IMR-90 (cell line): ENCODE measurements around the gene VCL. TPM values are rescaled to one million over a fixed set of nuclear protein-coding genes. Genes with fewer than 3 reads are reported as not detected.

ENCODE experiments used
- ATAC-seq: fragments of 200-7000 bp; cut with Tn5 transposase; 2 replicates; pipeline ENCODE4 v1.9.1; 2020; ENCODE audit warnings: low read depth, mild to moderate bottlenecking, moderate library complexity
- BruUV-seq: library from RNA; stranded (reverse); fragments of 400-500 nt; replicated peaks from 2 replicates; lab custom pipeline; 2021; lab: Mats Ljungman, UMichigan
- CTCF ChIA-PET: fragments of 300-600 bp; formaldehyde crosslinking; extraction: SDS; loops from one replicate; lab custom pipeline; 2021; ENCODE audit warnings: antibody characterized with exemption; lab: Yijun Ruan, JAX
- POLR2A ChIA-PET: fragments of 300-600 bp; sonication (Branson Sonifier 250); formaldehyde crosslinking; loops from one replicate; lab custom pipeline; 2022; ENCODE audit warnings: antibody characterized with exemption; ENCODE audit not compliant: unreplicated experiment; lab: Charles Lee
- DNase-seq: peaks from one replicate; pipeline ENCODE4 v3.0.0; 2013
- H2AFZ ChIP-seq: replicated peaks from 2 replicates; pipeline ENCODE3; 2013; ENCODE audit warnings: low read length, mild to moderate bottlenecking; ENCODE audit not compliant: poor library complexity
- H2AK5ac ChIP-seq: 2 replicates; pipeline ENCODE4 v1.6.1; 2013; ENCODE audit warnings: low read depth, low read length, inconsistent platforms
- H2AK9ac ChIP-seq: replicated peaks from 2 replicates; pipeline ENCODE3; 2013; ENCODE audit warnings: mild to moderate bottlenecking, low read depth, low read length, moderate library complexity; ENCODE audit not compliant: poor library complexity
- H2BK120ac ChIP-seq: 2 replicates; pipeline ENCODE4 v1.6.1; 2013; ENCODE audit warnings: low read depth, low read length, inconsistent platforms
- H2BK15ac ChIP-seq: 3 replicates; pipeline ENCODE4 v1.6.1; 2013; ENCODE audit warnings: low read depth, low read length, inconsistent platforms
- H2BK20ac ChIP-seq: 2 replicates; pipeline ENCODE4 v1.6.1; 2013; ENCODE audit warnings: low read depth, mild to moderate bottlenecking, inconsistent platforms, low read length, moderate library complexity
- H2BK5ac ChIP-seq: 2 replicates; pipeline ENCODE4 v1.6.1; 2013; ENCODE audit warnings: mild to moderate bottlenecking, low read depth, low read length, inconsistent platforms; ENCODE audit not compliant: poor library complexity, severe bottlenecking
- H3K14ac ChIP-seq: replicated peaks from 2 replicates; pipeline ENCODE4 v1.6.1; 2013; ENCODE audit warnings: low read depth, low read length, inconsistent platforms
- H3K18ac ChIP-seq: 2 replicates; pipeline ENCODE4 v1.6.1; 2013; ENCODE audit warnings: low read depth, low read length, control low read depth
- H3K23ac ChIP-seq: 2 replicates; pipeline ENCODE4 v1.6.1; 2013; ENCODE audit warnings: low read depth, low read length, inconsistent platforms
- H3K27ac ChIP-seq: 2 replicates; pipeline ENCODE4 v1.5.1; 2013; ENCODE audit warnings: mild to moderate bottlenecking, control low read depth, low read length; ENCODE audit not compliant: insufficient read depth
- H3K27me3 ChIP-seq: 2 replicates; pipeline ENCODE4 v1.6.1; 2013; ENCODE audit warnings: low read length; ENCODE audit not compliant: control insufficient read depth, insufficient read depth
- H3K36me3 ChIP-seq: 2 replicates; pipeline ENCODE4 v1.6.1; 2013; ENCODE audit warnings: low read length, mixed read lengths; ENCODE audit not compliant: control insufficient read depth, insufficient read depth
- H3K4ac ChIP-seq: 2 replicates; pipeline ENCODE4 v1.6.1; 2013; ENCODE audit warnings: low read depth, low read length, inconsistent platforms
- H3K4me1 ChIP-seq: 2 replicates; pipeline ENCODE4 v1.6.1; 2013; ENCODE audit warnings: low read length, mixed read lengths; ENCODE audit not compliant: control insufficient read depth, insufficient read depth
- H3K4me2 ChIP-seq: 2 replicates; pipeline ENCODE4 v1.6.1; 2013; ENCODE audit warnings: low read depth, mild to moderate bottlenecking, control low read depth, low read length, moderate library complexity
- H3K4me3 ChIP-seq: 2 replicates; pipeline ENCODE4 v1.5.1; 2013; ENCODE audit warnings: low read depth, mild to moderate bottlenecking, control low read depth, low read length, moderate library complexity; ENCODE audit not compliant: insufficient read depth
- H3K56ac ChIP-seq: 2 replicates; pipeline ENCODE4 v1.6.1; 2013; ENCODE audit warnings: low read length, inconsistent platforms; ENCODE audit not compliant: insufficient read depth; ENCODE audit errors: extremely low read depth
- H3K79me1 ChIP-seq, 2 experiments: 2 replicates each; pipeline ENCODE4 v1.6.1; 2013; ENCODE audit warnings: low read length in 2 of 2, inconsistent platforms in 1 of 2, low read depth in 1 of 2
- H3K9ac ChIP-seq: 2 replicates; pipeline ENCODE4 v1.6.1; 2013; ENCODE audit warnings: low read depth, low read length, control low read depth
- H3K9me1 ChIP-seq: 2 replicates; pipeline ENCODE4 v1.6.1; 2013; ENCODE audit warnings: low read length, inconsistent platforms; ENCODE audit not compliant: insufficient read depth
- H3K9me3 ChIP-seq: 2 replicates; pipeline ENCODE4 v1.6.1; 2013; ENCODE audit warnings: low read length; ENCODE audit not compliant: control insufficient read depth, insufficient read depth
- H4K20me1 ChIP-seq: 2 replicates; pipeline ENCODE4 v1.6.1; 2013; ENCODE audit warnings: low read length, inconsistent platforms; ENCODE audit not compliant: insufficient read depth
- H4K5ac ChIP-seq: 2 replicates; pipeline ENCODE4 v1.6.1; 2013; ENCODE audit warnings: mild to moderate bottlenecking, low read depth, low read length, control low read depth
- H4K8ac ChIP-seq, 2 experiments: 2 replicates each; pipeline ENCODE4 v1.6.1; 2013; ENCODE audit warnings: low read depth in 2 of 2, low read length in 2 of 2, control low read depth in 1 of 2, inconsistent platforms in 1 of 2
- H4K91ac ChIP-seq: 2 replicates; pipeline ENCODE4 v1.6.1; 2013; ENCODE audit warnings: low read depth, low read length, inconsistent platforms; ENCODE audit not compliant: insufficient read depth
- CHD1 ChIP-seq: IDR thresholded peaks from 2 replicates; pipeline ENCODE4 v1.6.1; 2012; ENCODE audit warnings: low read depth, low read length, improper control_type of control experiment
- MAFK ChIP-seq: IDR thresholded peaks from 2 replicates; pipeline ENCODE4 v1.6.1; 2012; ENCODE audit warnings: low read depth, low read length, improper control_type of control experiment
- MXI1 ChIP-seq: IDR thresholded peaks from 2 replicates; pipeline ENCODE4 v1.6.1; 2012; ENCODE audit warnings: low read depth, mild to moderate bottlenecking, low read length, moderate library complexity, borderline replicate concordance
- NFE2L2 ChIP-seq: fragments of 150-350 bp; IDR thresholded peaks from 2 replicates; pipeline ENCODE4 v1.6.1; 2016; ENCODE audit warnings: low read depth, mild to moderate bottlenecking, low read length
- RCOR1 ChIP-seq: IDR thresholded peaks from 2 replicates; pipeline ENCODE4 v1.6.1; 2012; ENCODE audit warnings: mild to moderate bottlenecking, low read length, improper control_type of control experiment; ENCODE audit not compliant: insufficient replicate concordance
- RFX5 ChIP-seq: IDR thresholded peaks from 2 replicates; pipeline ENCODE4 v1.8.0; 2012; ENCODE audit warnings: low read depth, mild to moderate bottlenecking, low read length, moderate library complexity
- WGBS, 2 experiments: methylation state at CpG; one replicate each; pipeline versions ENCODE4 v1.1.5 to v1.1.7; 2013; ENCODE audit warnings: missing lambda C conversion rate in 2 of 2; ENCODE audit not compliant: insufficient read length in 1 of 2; ENCODE audit errors: extremely low coverage in 2 of 2; 5-methylcytosine and 5-hydroxymethylcytosine counted together
- dilution Hi-C: fragments of 300-500 bp; cut with HindIII; formaldehyde crosslinking; loops from one replicate; pipeline ENCODE4 v1.14.3; 2018; ENCODE audit warnings: low sequenced_read_pairs; ENCODE audit not compliant: unreplicated experiment
- in situ Hi-C: fragments of 300-500 bp; cut with MboI; formaldehyde crosslinking; loops from 3 replicates; pipeline ENCODE4 v1.14.3; 2019; ENCODE audit warnings: low sequenced_read_pairs, inconsistent platforms, mixed read lengths
- intact Hi-C: fragments of 100-400 bp; cut with micrococcal nuclease; formaldehyde crosslinking; loops from 2 replicates; pipeline ENCODE4 v1.10.0; 2022
- polyA plus RNA-seq, 3 experiments: library from polyadenylated mRNA; depleted of rRNA; stranded (reverse); fragments of >200 nt; gene quantifications; 2 replicates each; pipeline ENCODE4 v1.2.3, GENCODE V29; 2012; ENCODE audit warnings: low replicate concordance in 1 of 3
- total RNA-seq: library from RNA; depleted of rRNA; stranded (reverse); fragments of >200 nt; gene quantifications from 2 replicates; pipeline ENCODE4 v1.2.3, GENCODE V29; 2012

VCL gene
- total and polyA plus RNA-seq, 2 of the 4 experiments (the other 2 are of a cell fraction) = 227 to 283 TPM

- CTCF ChIA-PET = interaction anchor here (0.7 kb wide), 1 partner anchor 28 kb away, joined by 4 read pairs; no protein-coding TSS in a partner anchor
- dilution Hi-C loops = no loop called here
Measured at GRCh38 chr10:74027702-74028101, 29.8 kb downstream of the VCL start.

More at GRCh38 chr10:74027702-74028101, 29.8 kb downstream of the VCL start:
- Histone ChIP-seq H3K27ac (peak overlapping the region; percentile 67; the same call in 1 of the 2 replicates), H4K20me1 (peaks cover 92% of the 10 kb centered on the region), H3K18ac (peak overlapping the region; percentile 37; the same call in 1 of the 2 replicates), H3K9ac (no peak overlapping the region), H3K27me3 (no peaks in the 10 kb centered on the region), H3K9me1 (peaks cover 9% of the 10 kb centered on the region), H4K91ac (no peak overlapping the region), H2AK5ac (no peak overlapping the region), H3K4me2 (no peak overlapping the region), H3K23ac (0 out of 2 replicates have a peak overlapping the region, but pooled peaks have one; percentile 31), H2AK9ac (no peak overlapping the region), H3K14ac (no peak overlapping the region), H3K36me3 (peaks cover 10% of the 10 kb centered on the region), H3K4me3 (no peak overlapping the region), H4K8ac (no peak overlapping the region), H2BK5ac (peak overlapping the region; percentile 74), H3K79me1 (peaks cover 4 to 51% of the 10 kb centered on the region in 2 experiments; a peak in 3 of 4 replicates), H4K5ac (no peak overlapping the region), H3K9me3 (no peaks in the 10 kb centered on the region), H2BK120ac (no peak overlapping the region), H3K4me1 (peaks cover 23% of the 10 kb centered on the region), H2BK20ac (no peak overlapping the region), H2BK15ac (no peak overlapping the region), H3K4ac (no peak overlapping the region), H2AFZ (no peak overlapping the region), H3K56ac (no peak overlapping the region)
- DNase-seq (peak; percentile 46), ATAC-seq (no peak)
- BruUV-seq = no TSS peak
- no CpG with 5 or more reads among the region's 2 CpGs for WGBS, 2 experiments
- in situ Hi-C loops = no loop called here
- POLR2A ChIA-PET = interaction anchor here (0.7 kb wide), 1 partner anchor 43 kb away, joined by 3 read pairs; no protein-coding TSS in a partner anchor
- TF ChIP-seq MAFK (no peak), CHD1 (no peak), RCOR1 (no peak), RFX5 (no peak), NFE2L2 (no peak), MXI1 (no peak)
- intact Hi-C loops = no loop called here
